GM23248 (cell line): Measurements from ENCODE around the gene HOXA2.

Experiments used
- EZH2 ChIP-seq: fragments of 200-600 bp; sonication (generic); IDR thresholded peaks from 2 replicates; pipeline ENCODE4 v1.6.1; 2018; ENCODE audit warnings: antibody characterized with exemption, mild to moderate bottlenecking; ENCODE audit not compliant: insufficient read depth, poor library complexity, severe bottlenecking
- EZH2phosphoT487 ChIP-seq: fragments of 200-600 bp; sonication (generic); IDR thresholded peaks from 2 replicates; pipeline ENCODE4 v1.6.1; 2018; ENCODE audit warnings: antibody characterized with exemption, moderate library complexity, mild to moderate bottlenecking, low read depth; ENCODE audit not compliant: insufficient read depth

GRCh38 chr7:27111751-27112277, 9.3 kb upstream of the HOXA2 start:
- no peak for TF ChIP-seq EZH2
- TF ChIP-seq EZH2phosphoT487: no peak
